OCI-LY3 (cell line): ENCODE data around the gene LHX5.

Experiments used
- EZH2phosphoT487 ChIP-seq: fragments of 200-600 bp; shearing (Covaris generic); IDR thresholded peaks from 2 replicates; pipeline ENCODE4 v1.6.1; 2018; ENCODE audit warnings: antibody characterized with exemption, mixed run types, low read depth
- TF ChIP-seq, protein P1 (sequence below): fragments of 200-600, 300-600 bp; sonication (generic); IDR thresholded peaks from 2 replicates; pipeline ENCODE4 v1.5.1; 2014; ENCODE audit warnings: antibody characterized with exemption, low read length, low read depth

DNA sequence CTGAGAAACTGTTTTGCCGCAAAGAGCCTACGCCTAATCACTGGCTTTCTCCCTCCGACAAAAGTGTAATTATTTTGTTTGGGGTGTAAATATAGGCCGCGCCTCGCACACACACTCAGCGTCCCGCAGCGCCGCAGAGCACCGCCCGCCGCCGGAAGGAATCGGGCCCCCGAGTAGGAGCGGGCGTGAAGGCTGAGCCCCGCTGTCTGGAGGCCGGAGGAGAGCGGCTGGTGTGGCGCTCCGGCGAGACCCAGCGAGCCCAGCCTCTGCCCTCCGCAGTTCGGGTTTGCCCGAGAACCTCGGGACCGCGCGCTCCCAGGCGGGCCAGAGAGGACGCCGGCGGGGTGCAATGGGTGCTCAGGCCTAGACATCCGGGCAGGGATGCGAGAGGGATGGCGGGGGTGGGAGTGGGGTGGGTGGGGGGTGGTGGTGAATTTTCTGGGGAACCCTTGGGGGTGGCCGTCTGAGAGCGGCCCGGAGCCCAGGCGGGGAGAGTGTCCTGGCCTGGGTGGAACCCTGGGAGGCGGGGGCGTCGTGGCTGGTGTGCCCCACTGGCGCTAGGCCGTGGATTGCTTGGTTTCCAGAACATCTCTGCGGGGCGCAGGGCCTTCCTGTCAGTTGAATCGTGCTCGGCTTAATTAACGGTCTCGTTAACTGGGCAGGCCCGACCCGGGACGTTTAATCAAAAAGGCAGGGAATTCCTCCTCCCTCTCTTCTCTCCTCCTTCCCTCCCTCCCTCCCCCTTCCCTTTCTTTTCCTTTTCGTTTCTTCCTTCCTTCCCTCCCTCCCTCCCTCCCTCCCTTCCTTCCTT lies 4.7 kb upstream of the LHX5 start:
- TF ChIP-seq, protein P1, sequence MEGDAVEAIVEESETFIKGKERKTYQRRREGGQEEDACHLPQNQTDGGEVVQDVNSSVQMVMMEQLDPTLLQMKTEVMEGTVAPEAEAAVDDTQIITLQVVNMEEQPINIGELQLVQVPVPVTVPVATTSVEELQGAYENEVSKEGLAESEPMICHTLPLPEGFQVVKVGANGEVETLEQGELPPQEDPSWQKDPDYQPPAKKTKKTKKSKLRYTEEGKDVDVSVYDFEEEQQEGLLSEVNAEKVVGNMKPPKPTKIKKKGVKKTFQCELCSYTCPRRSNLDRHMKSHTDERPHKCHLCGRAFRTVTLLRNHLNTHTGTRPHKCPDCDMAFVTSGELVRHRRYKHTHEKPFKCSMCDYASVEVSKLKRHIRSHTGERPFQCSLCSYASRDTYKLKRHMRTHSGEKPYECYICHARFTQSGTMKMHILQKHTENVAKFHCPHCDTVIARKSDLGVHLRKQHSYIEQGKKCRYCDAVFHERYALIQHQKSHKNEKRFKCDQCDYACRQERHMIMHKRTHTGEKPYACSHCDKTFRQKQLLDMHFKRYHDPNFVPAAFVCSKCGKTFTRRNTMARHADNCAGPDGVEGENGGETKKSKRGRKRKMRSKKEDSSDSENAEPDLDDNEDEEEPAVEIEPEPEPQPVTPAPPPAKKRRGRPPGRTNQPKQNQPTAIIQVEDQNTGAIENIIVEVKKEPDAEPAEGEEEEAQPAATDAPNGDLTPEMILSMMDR: no peak
- no peak for TF ChIP-seq EZH2phosphoT487
